Spinal cord (tissue), 10 donors: Measurements from ENCODE around the gene ATP5MG. TPM values are rescaled to one million over a fixed set of nuclear protein-coding genes. Genes with fewer than 3 reads are reported as not detected.

Source experiments
- DNase-seq, 6 donors: peaks; one replicate each; pipeline versions ENCODE4 v3.0.0 to v3.0.0-alpha.2; 2013 to 2015; ENCODE audit warnings: low spot score in 6 of 6, low read depth in 4 of 6
- H3K27ac ChIP-seq: one replicate; pipeline ENCODE4 v1.5.1; 2013; ENCODE audit warnings: low read depth, low read length, control low read depth
- H3K27me3 ChIP-seq: one replicate; pipeline ENCODE4 v1.6.1; 2013; ENCODE audit warnings: low read length; ENCODE audit not compliant: control insufficient read depth, insufficient read depth
- H3K36me3 ChIP-seq: one replicate; pipeline ENCODE4 v1.6.1; 2013; ENCODE audit warnings: low read length; ENCODE audit not compliant: control insufficient read depth, insufficient read depth
- H3K4me1 ChIP-seq: one replicate; pipeline ENCODE4 v1.6.1; 2013; ENCODE audit warnings: low read length; ENCODE audit not compliant: control insufficient read depth, insufficient read depth
- H3K4me3 ChIP-seq: one replicate; pipeline ENCODE4 v1.5.1; 2013; ENCODE audit warnings: low read depth, low read length, control low read depth
- H3K9me3 ChIP-seq: one replicate; pipeline ENCODE4 v1.6.1; 2013; ENCODE audit warnings: low read length; ENCODE audit not compliant: control insufficient read depth, insufficient read depth
- WGBS: methylation state at CpG from one replicate; pipeline ENCODE4 v1.1.5; 2013; ENCODE audit warnings: missing lambda C conversion rate; ENCODE audit not compliant: insufficient coverage; 5-methylcytosine and 5-hydroxymethylcytosine counted together
- polyA plus RNA-seq, 2 donors: library from polyadenylated mRNA; unstranded; fragments of 120-200 nt; gene quantifications; one replicate each; pipeline ENCODE4 v1.2.1, GENCODE V29; 2013; ENCODE audit not compliant: insufficient read length in 2 of 2
- total RNA-seq, 2 donors: library from RNA; depleted of rRNA in 1 of 2; stranded (reverse); fragments of 120-200 nt in 1 of 2; fragments of >200 nt in 1 of 2; gene quantifications; one replicate each; pipeline versions ENCODE4 v1.2.3 to v1.2.4, GENCODE V29; 2013 to 2014
- donor health status: healthy.

Gene ATP5MG
- total and polyA plus RNA-seq, 4 donors, result 47.1 to 398 (median 330) TPM

DNA sequence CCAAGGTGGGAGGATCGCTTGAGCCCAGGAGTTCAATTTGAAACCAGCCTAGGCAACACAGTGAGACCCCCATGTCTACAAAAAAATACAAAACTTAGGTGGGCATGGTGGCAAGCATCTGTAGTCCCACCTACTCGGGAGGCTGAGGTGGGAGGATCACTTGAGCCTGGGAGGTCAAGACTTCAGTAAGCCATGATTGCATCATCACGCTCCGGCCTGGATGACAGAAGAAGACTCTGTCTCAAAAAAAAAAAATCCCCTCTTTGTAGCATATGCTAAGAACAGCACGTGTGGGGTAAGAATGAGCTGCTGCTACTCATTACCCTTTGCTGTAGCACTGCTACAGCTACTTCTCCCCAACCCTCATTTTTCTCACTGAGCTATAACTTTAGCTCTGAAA is 27.5 kb upstream of the ATP5MG start:
- Histone ChIP-seq H3K36me3 (peaks cover 47% of the 10 kb centered on the region), H3K27ac (no peak overlapping the region), H3K4me1 (no peaks in the 10 kb centered on the region), H3K27me3 (no peaks in the 10 kb centered on the region), H3K4me3 (no peak overlapping the region), H3K9me3 (no peaks in the 10 kb centered on the region)
- no peak for DNase-seq
- 93% methylated on average over 4 of the region's 5 CpGs for WGBS

GRCh38 chr11:118374729-118375128 is 26.7 kb upstream of the ATP5MG start:
- Histone ChIP-seq H3K27me3 (no peaks in the 10 kb centered on the region), H3K9me3 (no peaks in the 10 kb centered on the region), H3K4me1 (no peaks in the 10 kb centered on the region), H3K36me3 (peaks cover 43% of the 10 kb centered on the region), H3K27ac (no peak overlapping the region), H3K4me3 (no peak overlapping the region)
- no peak for DNase-seq
- 100% methylated on average over 2 of the region's 3 CpGs for WGBS

- no peak overlapping the region for H3K4me3 ChIP-seq
- no peaks in the 10 kb centered on the region for H3K9me3 ChIP-seq
- H3K36me3 ChIP-seq, result peaks cover 39% of the 10 kb centered on the region
- H3K27ac ChIP-seq, result no peak overlapping the region
- H3K4me1 ChIP-seq, result no peaks in the 10 kb centered on the region
- no peak for DNase-seq
- no peaks in the 10 kb centered on the region for H3K27me3 ChIP-seq
These were observed 25.4 kb upstream of the ATP5MG start for GRCh38 chr11:118375978-118376377.

DNA sequence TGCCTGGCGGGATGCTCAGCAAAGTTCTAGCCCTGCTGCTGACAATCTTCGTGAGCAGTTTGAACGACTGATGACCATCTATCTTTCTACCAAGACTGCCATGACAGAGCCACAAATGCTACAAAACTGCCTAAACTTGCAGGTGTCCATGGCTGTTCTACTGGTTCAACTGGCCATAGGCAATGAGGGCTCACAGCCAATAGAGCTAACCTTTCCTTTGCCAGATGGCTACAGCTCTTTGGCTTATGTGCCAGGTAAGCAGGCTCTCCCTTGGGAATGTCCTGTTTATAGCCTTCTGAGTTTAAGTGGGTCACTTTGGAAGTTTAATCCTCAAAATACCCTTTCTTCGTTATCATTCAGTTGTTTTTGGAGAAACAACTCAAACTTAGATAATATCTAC is 21.9 kb upstream of the ATP5MG start:
- no peak overlapping the region for H3K27ac ChIP-seq
- 97% methylated on average over 3 of the region's 4 CpGs for whole genome bisulfite sequencing
- peaks cover 44% of the 10 kb centered on the region for H3K36me3 ChIP-seq

DNA sequence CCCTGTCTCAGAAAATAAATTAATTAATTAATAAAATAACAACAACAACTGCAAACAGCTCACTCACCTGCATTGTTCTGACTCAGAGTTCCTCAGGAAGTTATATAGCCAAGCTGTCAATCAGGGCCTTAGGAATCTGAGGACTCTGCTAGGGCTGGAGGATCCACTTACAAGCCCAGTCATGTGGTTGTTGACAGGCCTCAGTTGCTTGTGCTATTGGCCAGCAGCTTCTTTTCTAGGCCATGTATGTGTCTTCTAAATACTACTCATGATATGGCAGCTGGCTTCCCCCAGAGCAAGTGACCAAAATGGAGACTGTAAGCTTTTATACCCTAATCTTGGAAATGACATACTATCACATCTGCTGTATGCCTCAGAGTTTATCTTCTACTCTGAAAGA is 20.8 kb upstream of the ATP5MG start:
- Histone ChIP-seq H3K27ac (no peak overlapping the region), H3K9me3 (no peaks in the 10 kb centered on the region), H3K4me3 (no peak overlapping the region), H3K36me3 (peaks cover 40% of the 10 kb centered on the region), H3K27me3 (no peaks in the 10 kb centered on the region), H3K4me1 (no peaks in the 10 kb centered on the region)
- no peak for DNase-seq

More for the DNA sequence above, 21.9 kb upstream of the ATP5MG start:
- Histone ChIP-seq H3K27me3 (no peaks in the 10 kb centered on the region), H3K4me1 (no peaks in the 10 kb centered on the region), H3K9me3 (no peaks in the 10 kb centered on the region), H3K4me3 (no peak overlapping the region)
- DNase-seq, result no peak

DNA sequence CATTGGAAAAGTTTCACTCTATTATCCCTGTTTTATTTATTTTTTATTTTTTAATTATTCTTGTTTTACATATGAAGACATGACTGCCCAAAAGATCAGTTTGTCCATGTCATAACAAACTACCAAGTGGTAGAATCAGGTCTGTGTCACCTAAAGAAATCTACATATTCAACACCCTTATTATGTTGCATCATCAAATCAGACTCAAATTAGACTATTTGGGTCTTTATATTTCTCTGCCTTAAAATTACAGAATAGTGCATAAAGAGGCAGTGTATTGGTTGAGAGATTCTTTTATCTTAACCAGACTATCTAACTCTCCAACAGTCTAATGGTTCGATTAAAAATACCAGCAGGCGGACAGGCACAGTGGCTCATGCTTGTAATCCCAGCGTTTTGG is 18.5 kb upstream of the ATP5MG start:
- H3K27ac ChIP-seq, result no peak overlapping the region
- H3K36me3 ChIP-seq, result peaks cover 32% of the 10 kb centered on the region
- no peak overlapping the region for H3K4me3 ChIP-seq
- H3K9me3 ChIP-seq, result no peaks in the 10 kb centered on the region
- H3K4me1 ChIP-seq, result no peaks in the 10 kb centered on the region
- no peaks in the 10 kb centered on the region for H3K27me3 ChIP-seq
- 90% methylated on average over 2 of the region's 3 CpGs for WGBS
- DNase-seq, result no peak

GRCh38 chr11:118383657-118384056 is 17.7 kb upstream of the ATP5MG start:
- H3K27ac ChIP-seq, result no peak overlapping the region

GRCh38 chr11:118396097-118396501 is 5.3 kb upstream of the ATP5MG start:
- Histone ChIP-seq H3K4me1 (peaks cover 7% of the 10 kb centered on the region), H3K4me3 (no peak overlapping the region), H3K9me3 (no peaks in the 10 kb centered on the region), H3K27me3 (no peaks in the 10 kb centered on the region), H3K27ac (no peak overlapping the region), H3K36me3 (peaks cover 41% of the 10 kb centered on the region)
- WGBS, result 93% methylated on average over 3 of the region's 6 CpGs
- DNase-seq, result no peak

More at GRCh38 chr11:118383657-118384056, 17.7 kb upstream of the ATP5MG start:
- no peak for DNase-seq
- Histone ChIP-seq H3K9me3 (no peaks in the 10 kb centered on the region), H3K36me3 (peaks cover 37% of the 10 kb centered on the region), H3K4me3 (no peak overlapping the region), H3K4me1 (no peaks in the 10 kb centered on the region), H3K27me3 (no peaks in the 10 kb centered on the region)
- WGBS, result no CpG with 5 or more reads among the region's 3 CpGs

GRCh38 chr11:118397448-118397847 is 4.0 kb upstream of the ATP5MG start:
- H3K27ac ChIP-seq, result no peak overlapping the region
- H3K4me3 ChIP-seq, result no peak overlapping the region
- DNase-seq, result no peak
- H3K4me1 ChIP-seq, result peaks cover 8% of the 10 kb centered on the region
- H3K27me3 ChIP-seq, result no peaks in the 10 kb centered on the region
- peaks cover 34% of the 10 kb centered on the region for H3K36me3 ChIP-seq
- H3K9me3 ChIP-seq, result no peaks in the 10 kb centered on the region

DNA sequence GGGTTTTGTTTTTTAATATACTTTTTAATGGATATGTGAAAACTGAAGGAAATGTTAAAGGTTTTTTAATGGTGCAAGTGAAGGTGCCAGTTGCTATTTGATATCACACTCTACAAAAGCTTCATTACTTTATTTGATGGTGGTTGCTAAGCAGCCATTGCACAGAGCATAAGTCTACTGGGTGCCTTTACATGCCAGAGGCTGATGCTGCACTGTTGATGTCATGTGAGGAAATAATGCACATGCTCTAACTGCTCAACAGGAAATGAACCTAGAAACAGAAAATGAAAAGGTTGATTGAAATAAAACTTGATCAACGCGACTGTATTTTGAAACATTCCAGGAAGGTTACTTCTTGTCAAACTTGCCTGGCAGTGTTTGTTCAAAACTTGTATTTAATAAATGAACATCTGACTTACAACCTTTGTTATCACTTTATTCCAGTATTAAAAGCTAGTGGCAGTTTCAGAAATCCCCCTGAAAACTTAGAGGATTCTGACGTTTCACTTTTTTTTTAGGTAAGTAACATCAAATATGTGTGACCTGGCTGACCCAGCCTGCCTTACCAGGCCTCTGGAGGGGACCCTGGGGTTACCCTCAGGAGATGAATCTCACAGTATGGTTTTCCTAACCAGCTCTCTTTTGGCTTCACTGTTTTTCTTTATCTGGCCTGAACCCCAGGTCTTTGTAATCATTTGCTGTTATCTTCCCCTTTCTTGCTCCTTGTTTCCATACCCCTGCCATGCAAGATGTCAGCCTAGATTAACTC is 2.4 kb upstream of the ATP5MG start:
- no CpG with 5 or more reads among the region's 3 CpGs for WGBS
- Histone ChIP-seq H3K27me3 (no peaks in the 10 kb centered on the region), H3K27ac (no peak overlapping the region), H3K4me1 (peaks cover 20% of the 10 kb centered on the region), H3K36me3 (peaks cover 20% of the 10 kb centered on the region), H3K4me3 (no peak overlapping the region), H3K9me3 (no peaks in the 10 kb centered on the region)
- peak in 1 of 6 donors; percentile 55 for DNase-seq
